HepG2 (cell line): ENCODE data around the gene CCDC59. TPM values are rescaled to one million over a fixed set of nuclear protein-coding genes. Genes with fewer than 3 reads are reported as not detected.

ENCODE experiments used
- CEBPG ChIP-seq: IDR thresholded peaks from 2 replicates; pipeline ENCODE4 v1.6.1; 2016
- ELF1 ChIP-seq: sonication (generic); formaldehyde crosslinking; IDR thresholded peaks from 2 replicates; pipeline ENCODE4 v1.4.0; 2020; ENCODE audit warnings: missing genetic modification reagents
- GATAD1 ChIP-seq: IDR thresholded peaks from 2 replicates; pipeline ENCODE4 v1.6.1; 2016; ENCODE audit warnings: missing genetic modification reagents, missing compliant biosample characterization
- HDAC2 ChIP-seq: sonication (generic); formaldehyde crosslinking; IDR thresholded peaks from 2 replicates; pipeline ENCODE4 v1.4.0; 2020; ENCODE audit warnings: missing genetic modification reagents
- HNRNPK ChIP-seq: fragments of 200-400 bp; formaldehyde crosslinking; IDR thresholded peaks from 2 replicates; pipeline ENCODE4 v1.6.1; 2018; ENCODE audit warnings: low read length, low read depth, moderate library complexity, mild to moderate bottlenecking; ENCODE audit not compliant: poor library complexity, severe bottlenecking
- HOXA5 ChIP-seq: sonication (generic); formaldehyde crosslinking; IDR thresholded peaks from 2 replicates; pipeline ENCODE4 v1.4.0; 2020; ENCODE audit warnings: missing genetic modification reagents
- MTF1 ChIP-seq: sonication (generic); formaldehyde crosslinking; IDR thresholded peaks from 2 replicates; pipeline ENCODE4 v1.5.0; 2020; ENCODE audit warnings: missing genetic modification reagents
- NFYC ChIP-seq: IDR thresholded peaks from 2 replicates; pipeline ENCODE4 v1.6.1; 2016; ENCODE audit warnings: missing genetic modification reagents, missing compliant biosample characterization
- RFXAP ChIP-seq: sonication (generic); formaldehyde crosslinking; IDR thresholded peaks from 2 replicates; pipeline ENCODE4 v1.4.0; 2020; ENCODE audit warnings: missing genetic modification reagents, borderline replicate concordance
- RORA ChIP-seq: sonication (generic); formaldehyde crosslinking; IDR thresholded peaks from 2 replicates; pipeline ENCODE4 v1.5.0; 2020; ENCODE audit warnings: mild to moderate bottlenecking, missing genetic modification reagents, moderate library complexity
- SAFB2 ChIP-seq: sonication (generic); formaldehyde crosslinking; IDR thresholded peaks from 2 replicates; pipeline ENCODE4 v1.5.1; 2020; ENCODE audit warnings: missing genetic modification reagents, low read depth, mild to moderate bottlenecking, borderline replicate concordance
- ZFP1 ChIP-seq: IDR thresholded peaks from 2 replicates; pipeline ENCODE4 v1.6.1; 2016
- ZNF326 ChIP-seq: sonication (generic); formaldehyde crosslinking; IDR thresholded peaks from 2 replicates; pipeline ENCODE4 v1.4.0; 2020; ENCODE audit warnings: missing genetic modification reagents, borderline replicate concordance
- ZNF678 ChIP-seq: sonication (generic); formaldehyde crosslinking; IDR thresholded peaks from 2 replicates; pipeline ENCODE4 v1.4.0; 2020; ENCODE audit warnings: mild to moderate bottlenecking, missing genetic modification reagents
- ZNF788 ChIP-seq: sonication (generic); formaldehyde crosslinking; IDR thresholded peaks from 2 replicates; pipeline ENCODE4 v1.5.0; 2020; ENCODE audit warnings: mild to moderate bottlenecking, missing genetic modification reagents, borderline replicate concordance
- polyA plus RNA-seq, 8 experiments: library from polyadenylated mRNA; depleted of rRNA in 3 of 8; stranded (reverse) in 7 of 8; unstranded in 1 of 8; fragments of >200 nt; fragmentation: Illumina TruSeq in 4 of 8; extraction: Trizol in 4 of 8; gene quantifications; 2 replicates each; pipeline versions ENCODE4 v1.2.1 to v1.2.3, GENCODE V29; 2011 to 2016; ENCODE audit warnings: low read depth in 4 of 8, missing spikeins in 1 of 8, mixed read lengths in 1 of 8; ENCODE audit not compliant: insufficient read depth in 1 of 8
- total RNA-seq, 5 experiments: library from RNA; depleted of rRNA; stranded (reverse); fragments of >200 nt; fragmentation: Illumina TruSeq; extraction: Trizol; gene quantifications; 2 replicates each; pipeline ENCODE4 v1.2.3, GENCODE V29; 2016; ENCODE audit warnings: low read depth in 1 of 5
- TF ChIP-seq, protein P1 (sequence below): sonication (generic); formaldehyde crosslinking; IDR thresholded peaks from 2 replicates; pipeline ENCODE4 v1.4.0; 2020; ENCODE audit warnings: missing genetic modification reagents
- TF ChIP-seq, protein P2 (sequence below): IDR thresholded peaks from 2 replicates; pipeline ENCODE4 v1.6.1; 2016; ENCODE audit warnings: mild to moderate bottlenecking, missing biosample characterization, missing genetic modification reagents
- TF ChIP-seq, protein P3 (sequence below): sonication (generic); formaldehyde crosslinking; IDR thresholded peaks from 2 replicates; pipeline ENCODE4 v1.8.0; 2022; ENCODE audit warnings: missing genetic modification reagents, mild to moderate bottlenecking, inconsistent platforms, borderline replicate concordance
- TF ChIP-seq, protein P4 (sequence below): sonication (generic); formaldehyde crosslinking; IDR thresholded peaks from 2 replicates; pipeline ENCODE4 v1.4.0; 2020; ENCODE audit warnings: missing genetic modification reagents
- TF ChIP-seq, protein P5 (sequence below): sonication (generic); formaldehyde crosslinking; IDR thresholded peaks from 2 replicates; pipeline ENCODE4 v1.5.1; 2020; ENCODE audit warnings: mild to moderate bottlenecking, missing genetic modification reagents, moderate library complexity

CCDC59 gene
- total and polyA plus RNA-seq, 2 of the 13 experiments (the other 11 are each of a cell fraction or from before 2014, with no cell fraction given): 16.1 to 81.3 TPM

DNA sequence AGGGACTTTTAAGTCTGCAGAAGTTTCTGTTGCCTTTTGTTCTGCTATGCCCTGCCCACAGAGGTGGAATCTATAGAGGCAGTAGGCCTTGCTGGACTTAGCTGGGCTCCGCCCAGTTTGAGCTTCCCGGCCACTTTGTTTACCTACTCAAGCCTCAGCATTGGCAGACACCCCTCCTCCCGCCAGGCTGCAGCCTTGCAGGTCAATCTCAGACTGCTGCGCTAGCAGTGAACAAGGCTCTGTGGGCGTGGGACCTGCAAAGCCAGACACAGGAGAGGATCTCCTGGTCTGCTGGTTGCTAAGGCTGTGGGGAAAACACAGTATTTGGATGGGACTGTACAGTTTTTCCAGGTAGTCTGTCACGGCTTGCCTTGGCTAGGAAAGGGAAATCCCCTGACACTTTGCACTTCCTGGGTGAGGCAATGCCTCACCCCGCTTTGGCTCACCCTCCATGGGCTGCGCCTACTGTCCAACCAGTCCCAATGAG, 43.7 kb downstream of the CCDC59 start (continued):
- TF ChIP-seq, protein P1, sequence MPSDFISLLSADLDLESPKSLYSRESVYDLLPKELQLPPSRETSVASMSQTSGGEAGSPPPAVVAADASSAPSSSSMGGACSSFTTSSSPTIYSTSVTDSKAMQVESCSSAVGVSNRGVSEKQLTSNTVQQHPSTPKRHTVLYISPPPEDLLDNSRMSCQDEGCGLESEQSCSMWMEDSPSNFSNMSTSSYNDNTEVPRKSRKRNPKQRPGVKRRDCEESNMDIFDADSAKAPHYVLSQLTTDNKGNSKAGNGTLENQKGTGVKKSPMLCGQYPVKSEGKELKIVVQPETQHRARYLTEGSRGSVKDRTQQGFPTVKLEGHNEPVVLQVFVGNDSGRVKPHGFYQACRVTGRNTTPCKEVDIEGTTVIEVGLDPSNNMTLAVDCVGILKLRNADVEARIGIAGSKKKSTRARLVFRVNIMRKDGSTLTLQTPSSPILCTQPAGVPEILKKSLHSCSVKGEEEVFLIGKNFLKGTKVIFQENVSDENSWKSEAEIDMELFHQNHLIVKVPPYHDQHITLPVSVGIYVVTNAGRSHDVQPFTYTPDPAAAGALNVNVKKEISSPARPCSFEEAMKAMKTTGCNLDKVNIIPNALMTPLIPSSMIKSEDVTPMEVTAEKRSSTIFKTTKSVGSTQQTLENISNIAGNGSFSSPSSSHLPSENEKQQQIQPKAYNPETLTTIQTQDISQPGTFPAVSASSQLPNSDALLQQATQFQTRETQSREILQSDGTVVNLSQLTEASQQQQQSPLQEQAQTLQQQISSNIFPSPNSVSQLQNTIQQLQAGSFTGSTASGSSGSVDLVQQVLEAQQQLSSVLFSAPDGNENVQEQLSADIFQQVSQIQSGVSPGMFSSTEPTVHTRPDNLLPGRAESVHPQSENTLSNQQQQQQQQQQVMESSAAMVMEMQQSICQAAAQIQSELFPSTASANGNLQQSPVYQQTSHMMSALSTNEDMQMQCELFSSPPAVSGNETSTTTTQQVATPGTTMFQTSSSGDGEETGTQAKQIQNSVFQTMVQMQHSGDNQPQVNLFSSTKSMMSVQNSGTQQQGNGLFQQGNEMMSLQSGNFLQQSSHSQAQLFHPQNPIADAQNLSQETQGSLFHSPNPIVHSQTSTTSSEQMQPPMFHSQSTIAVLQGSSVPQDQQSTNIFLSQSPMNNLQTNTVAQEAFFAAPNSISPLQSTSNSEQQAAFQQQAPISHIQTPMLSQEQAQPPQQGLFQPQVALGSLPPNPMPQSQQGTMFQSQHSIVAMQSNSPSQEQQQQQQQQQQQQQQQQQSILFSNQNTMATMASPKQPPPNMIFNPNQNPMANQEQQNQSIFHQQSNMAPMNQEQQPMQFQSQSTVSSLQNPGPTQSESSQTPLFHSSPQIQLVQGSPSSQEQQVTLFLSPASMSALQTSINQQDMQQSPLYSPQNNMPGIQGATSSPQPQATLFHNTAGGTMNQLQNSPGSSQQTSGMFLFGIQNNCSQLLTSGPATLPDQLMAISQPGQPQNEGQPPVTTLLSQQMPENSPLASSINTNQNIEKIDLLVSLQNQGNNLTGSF (CRISPR knock-in tag): no peak
- TF ChIP-seq CEBPG (CRISPR knock-in tag) (0 out of 2 replicates have a peak, but pooled peaks have one; percentile 45), RFXAP (no peak), SAFB2 (CRISPR knock-in tag) (no peak), ZNF326 (CRISPR knock-in tag) (no peak), HDAC2 (peak; percentile 43; the same call in 1 of the 2 replicates), ZNF678 (no peak), ELF1 (peak; percentile 66), RORA (CRISPR knock-in tag) (no peak), ZFP1 (CRISPR knock-in tag) (no peak), MTF1 (CRISPR knock-in tag) (no peak), ZNF788 (CRISPR knock-in tag) (peak; percentile 22; the same call in 1 of the 2 replicates), GATAD1 (CRISPR knock-in tag) (no peak), HOXA5 (CRISPR knock-in tag) (no peak), HNRNPK (no peak), NFYC (CRISPR knock-in tag) (no peak)
- TF ChIP-seq, protein P2, sequence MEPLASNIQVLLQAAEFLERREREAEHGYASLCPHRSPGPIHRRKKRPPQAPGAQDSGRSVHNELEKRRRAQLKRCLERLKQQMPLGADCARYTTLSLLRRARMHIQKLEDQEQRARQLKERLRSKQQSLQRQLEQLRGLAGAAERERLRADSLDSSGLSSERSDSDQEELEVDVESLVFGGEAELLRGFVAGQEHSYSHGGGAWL (CRISPR knock-in tag): no peak
- TF ChIP-seq, protein P3, sequence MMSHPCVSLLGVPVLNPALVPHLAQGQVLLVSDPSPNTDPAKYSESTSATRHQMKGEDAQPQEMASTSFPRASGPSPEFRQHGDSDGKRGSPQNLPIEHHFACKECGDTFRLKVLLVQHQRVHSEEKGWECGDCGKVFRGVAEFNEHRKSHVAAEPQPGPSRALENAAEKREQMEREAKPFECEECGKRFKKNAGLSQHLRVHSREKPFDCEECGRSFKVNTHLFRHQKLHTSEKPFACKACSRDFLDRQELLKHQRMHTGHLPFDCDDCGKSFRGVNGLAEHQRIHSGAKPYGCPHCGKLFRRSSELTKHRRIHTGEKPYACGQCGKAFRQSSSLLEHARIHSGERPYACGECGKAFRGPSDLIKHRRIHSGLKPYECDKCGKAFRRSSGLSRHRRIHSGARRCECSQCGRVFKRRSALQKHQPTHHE (CRISPR knock-in tag): no peak
- TF ChIP-seq, protein P4, sequence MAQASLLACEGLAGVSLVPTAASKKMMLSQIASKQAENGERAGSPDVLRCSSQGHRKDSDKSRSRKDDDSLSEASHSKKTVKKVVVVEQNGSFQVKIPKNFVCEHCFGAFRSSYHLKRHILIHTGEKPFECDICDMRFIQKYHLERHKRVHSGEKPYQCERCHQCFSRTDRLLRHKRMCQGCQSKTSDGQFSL (CRISPR knock-in tag): no peak
- TF ChIP-seq, protein P5, sequence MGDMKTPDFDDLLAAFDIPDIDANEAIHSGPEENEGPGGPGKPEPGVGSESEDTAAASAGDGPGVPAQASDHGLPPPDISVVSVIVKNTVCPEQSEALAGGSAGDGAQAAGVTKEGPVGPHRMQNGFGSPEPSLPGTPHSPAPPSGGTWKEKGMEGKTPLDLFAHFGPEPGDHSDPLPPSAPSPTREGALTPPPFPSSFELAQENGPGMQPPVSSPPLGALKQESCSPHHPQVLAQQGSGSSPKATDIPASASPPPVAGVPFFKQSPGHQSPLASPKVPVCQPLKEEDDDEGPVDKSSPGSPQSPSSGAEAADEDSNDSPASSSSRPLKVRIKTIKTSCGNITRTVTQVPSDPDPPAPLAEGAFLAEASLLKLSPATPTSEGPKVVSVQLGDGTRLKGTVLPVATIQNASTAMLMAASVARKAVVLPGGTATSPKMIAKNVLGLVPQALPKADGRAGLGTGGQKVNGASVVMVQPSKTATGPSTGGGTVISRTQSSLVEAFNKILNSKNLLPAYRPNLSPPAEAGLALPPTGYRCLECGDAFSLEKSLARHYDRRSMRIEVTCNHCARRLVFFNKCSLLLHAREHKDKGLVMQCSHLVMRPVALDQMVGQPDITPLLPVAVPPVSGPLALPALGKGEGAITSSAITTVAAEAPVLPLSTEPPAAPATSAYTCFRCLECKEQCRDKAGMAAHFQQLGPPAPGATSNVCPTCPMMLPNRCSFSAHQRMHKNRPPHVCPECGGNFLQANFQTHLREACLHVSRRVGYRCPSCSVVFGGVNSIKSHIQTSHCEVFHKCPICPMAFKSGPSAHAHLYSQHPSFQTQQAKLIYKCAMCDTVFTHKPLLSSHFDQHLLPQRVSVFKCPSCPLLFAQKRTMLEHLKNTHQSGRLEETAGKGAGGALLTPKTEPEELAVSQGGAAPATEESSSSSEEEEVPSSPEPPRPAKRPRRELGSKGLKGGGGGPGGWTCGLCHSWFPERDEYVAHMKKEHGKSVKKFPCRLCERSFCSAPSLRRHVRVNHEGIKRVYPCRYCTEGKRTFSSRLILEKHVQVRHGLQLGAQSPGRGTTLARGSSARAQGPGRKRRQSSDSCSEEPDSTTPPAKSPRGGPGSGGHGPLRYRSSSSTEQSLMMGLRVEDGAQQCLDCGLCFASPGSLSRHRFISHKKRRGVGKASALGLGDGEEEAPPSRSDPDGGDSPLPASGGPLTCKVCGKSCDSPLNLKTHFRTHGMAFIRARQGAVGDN: peak; percentile 51
